Panc1 (cell line): ENCODE measurements around the gene RFX6. TPM values are rescaled to one million over a fixed set of nuclear protein-coding genes. Genes with fewer than 3 reads are reported as not detected.

Experiments used
- ATAC-seq: fragments of 200-7000 bp; cut with Tn5 transposase; 2 replicates; pipeline ENCODE4 v1.9.1; 2020; ENCODE audit warnings: mild to moderate bottlenecking, moderate library complexity
- BruUV-seq: library from RNA; stranded (reverse); fragments of 400-500 nt; replicated peaks from 2 replicates; lab custom pipeline; 2021; lab: Mats Ljungman, UMichigan
- CTCF ChIA-PET: fragments of 300-600 bp; sonication (Branson Sonifier 250); formaldehyde crosslinking; loops from one replicate; lab custom pipeline; 2022; ENCODE audit warnings: antibody characterized with exemption; lab: Charles Lee
- POLR2A ChIA-PET: fragments of 300-600 bp; sonication (Branson Sonifier 250); formaldehyde crosslinking; loops from one replicate; lab custom pipeline; 2022; ENCODE audit warnings: antibody characterized with exemption; lab: Charles Lee
- DNase-seq: peaks from one replicate; pipeline ENCODE4 v3.0.0-alpha.2; 2010; ENCODE audit warnings: low read depth, low spot score
- H3K27ac ChIP-seq: 2 replicates; pipeline ENCODE4 v1.5.1; 2011; ENCODE audit warnings: mild to moderate bottlenecking, low read length, inconsistent platforms
- H3K27me3 ChIP-seq: fragments of 200-500 bp; sonication (Bioruptor generic); 2 replicates; pipeline ENCODE4 v1.6.0; 2014; ENCODE audit warnings: low read length, inconsistent platforms; ENCODE audit not compliant: control insufficient read depth, insufficient read depth
- H3K36me3 ChIP-seq: fragments of 200-500 bp; sonication (Bioruptor generic); 2 replicates; pipeline ENCODE4 v1.5.1; 2014; ENCODE audit warnings: inconsistent platforms, mild to moderate bottlenecking, low read length, moderate library complexity; ENCODE audit not compliant: control insufficient read depth, insufficient read depth
- H3K4me1 ChIP-seq: 2 replicates; pipeline ENCODE4 v1.5.1; 2011; ENCODE audit warnings: inconsistent platforms, mild to moderate bottlenecking, low read length, moderate library complexity; ENCODE audit not compliant: control insufficient read depth, insufficient read depth
- H3K4me3 ChIP-seq, 2 experiments: 2 replicates each; pipeline ENCODE4 v1.5.1; 2011 to 2012; ENCODE audit warnings: low read depth in 2 of 2, low read length in 2 of 2, mild to moderate bottlenecking in 2 of 2, inconsistent platforms in 1 of 2, moderate library complexity in 1 of 2
- H3K9me3 ChIP-seq: fragments of 200-500 bp; sonication (Bioruptor generic); 2 replicates; pipeline ENCODE4 v1.5.1; 2014; ENCODE audit warnings: low read depth, mild to moderate bottlenecking, inconsistent platforms, low read length, moderate library complexity; ENCODE audit not compliant: control insufficient read depth, insufficient read depth
- CTCF ChIP-seq: fragments of 450-650 bp; IDR thresholded peaks from 2 replicates; pipeline ENCODE4 v1.5.1; 2017; ENCODE audit warnings: mild to moderate bottlenecking
- POLR2AphosphoS5 ChIP-seq: IDR thresholded peaks from 2 replicates; pipeline ENCODE4 v1.6.1; 2012; ENCODE audit warnings: mild to moderate bottlenecking, low read depth, low read length, moderate library complexity
- REST ChIP-seq, 2 experiments: IDR thresholded peaks; 2 replicates each; pipeline ENCODE4 v1.6.1; 2011 to 2012; ENCODE audit warnings: low read depth in 2 of 2, control low read depth in 1 of 2, low read length in 1 of 2, mild to moderate bottlenecking in 1 of 2, moderate library complexity in 1 of 2; ENCODE audit not compliant: insufficient read depth in 1 of 2
- SIN3A ChIP-seq: IDR thresholded peaks from 2 replicates; pipeline ENCODE4 v1.6.1; 2012; ENCODE audit warnings: low read depth, mild to moderate bottlenecking, low read length, moderate library complexity, borderline replicate concordance; ENCODE audit not compliant: insufficient read depth
- TCF7L2 ChIP-seq: IDR thresholded peaks from 2 replicates; pipeline ENCODE4 v1.6.1; 2011; ENCODE audit warnings: mild to moderate bottlenecking, low read depth, low read length, inconsistent platforms
- in situ Hi-C: cut with HindIII; loops from 2 replicates; pipeline ENCODE4 v1.10.0; 2016; ENCODE audit warnings: low sequenced_read_pairs, low pct_unique_long_range_greater_than_20kb
- intact Hi-C: fragments of 100-400 bp; cut with micrococcal nuclease; formaldehyde crosslinking; loops from one replicate; pipeline ENCODE4 v1.10.0; 2022; ENCODE audit not compliant: unreplicated experiment
- total RNA-seq: library from RNA; stranded (reverse); gene quantifications from one replicate; pipeline ENCODE4 v1.2.1, GENCODE V29; 2021; ENCODE audit not compliant: unreplicated experiment

RFX6 gene
- total RNA-seq, 1 experiment from 2014 or later: not detected

GRCh38 chr6:116884530-116884929 lies 7.5 kb downstream of the RFX6 start:
- Histone ChIP-seq H3K36me3 (no peaks in the 10 kb centered on the region), H3K4me1 (no peaks in the 10 kb centered on the region), H3K9me3 (no peaks in the 10 kb centered on the region), H3K27ac (no peak overlapping the region), H3K4me3 (no peak overlapping the region), H3K27me3 (peaks cover 11% of the 10 kb centered on the region)
- in situ Hi-C loops (no loop called here), intact Hi-C loops (no loop called here)
- ChIA-PET POLR2A (no interaction called here), CTCF (no interaction called here)
- BruUV-seq: no TSS peak
- TF ChIP-seq REST (IDR thresholded peaks at IDR 0.05; ENCODE audit: insufficient read depth in 1 of 2, low read depth in 2 of 2, low read length in 1 of 2): no peak
- TF ChIP-seq TCF7L2: no peak
- TF ChIP-seq POLR2AphosphoS5: no peak
- no peak for TF ChIP-seq SIN3A
- no peak for TF ChIP-seq CTCF
- DNase-seq (no peak), ATAC-seq (no peak)

GRCh38 chr6:116887168-116887567 lies 10.1 kb downstream of the RFX6 start:
- DNase-seq: no peak
- peaks cover 3% of the 10 kb centered on the region; the same call in 1 of the 2 replicates for H3K27me3 ChIP-seq
- intact Hi-C loops: no loop called here
- no peak overlapping the region for H3K27ac ChIP-seq
- BruUV-seq: no TSS peak
- ChIA-PET CTCF (no interaction called here), POLR2A (no interaction called here)
- H3K4me1 ChIP-seq: no peaks in the 10 kb centered on the region
- no peak overlapping the region for H3K4me3 ChIP-seq
- in situ Hi-C loops: no loop called here
- TF ChIP-seq POLR2AphosphoS5 (no peak), REST (IDR thresholded peaks at IDR 0.05; ENCODE audit: insufficient read depth in 1 of 2, low read depth in 2 of 2, low read length in 1 of 2) (no peak), TCF7L2 (no peak), CTCF (no peak), SIN3A (no peak)
- no peak for ATAC-seq
- no peaks in the 10 kb centered on the region for H3K36me3 ChIP-seq
- H3K9me3 ChIP-seq: no peaks in the 10 kb centered on the region
